Mesothelial cell of epicardium (in vitro differentiated cells): ENCODE measurements around the gene NRDC. TPM values are rescaled to one million over a fixed set of nuclear protein-coding genes. Genes with fewer than 3 reads are reported as not detected.
"Not testable (repeated sequence)": the region's sequence is repeated elsewhere in the genome, so short reads cannot be mapped to it uniquely, and the experiment has no call there.

Experiments
- DNase-seq, 2 experiments: peaks; one replicate each; pipeline ENCODE4 v3.0.0; 2021; ENCODE audit warnings: low spot score in 2 of 2; ENCODE audit not compliant: unreplicated experiment in 2 of 2
- H3K27ac Mint-ChIP-seq: 2 replicates; pipeline ENCODE4 v1.8.0; 2021; ENCODE audit warnings: mixed read lengths
- H3K27me3 Mint-ChIP-seq: 2 replicates; pipeline ENCODE4 v1.8.0; 2021; ENCODE audit warnings: low read depth, mixed read lengths
- H3K36me3 Mint-ChIP-seq: 2 replicates; pipeline ENCODE4 v1.8.0; 2021; ENCODE audit warnings: mixed read lengths
- H3K4me1 Mint-ChIP-seq: 2 replicates; pipeline ENCODE4 v1.8.0; 2021; ENCODE audit warnings: mixed read lengths
- H3K4me3 Mint-ChIP-seq: 2 replicates; pipeline ENCODE4 v1.8.0; 2021; ENCODE audit warnings: mild to moderate bottlenecking, moderate library complexity, mixed read lengths
- H3K9me3 Mint-ChIP-seq: 2 replicates; pipeline ENCODE4 v1.8.0; 2021; ENCODE audit warnings: mixed read lengths
- CTCF ChIP-seq: fragments of 200-600 bp; sonication (generic); IDR thresholded peaks from one replicate; pipeline ENCODE4 v1.5.0; 2021; ENCODE audit warnings: antibody characterized with exemption; ENCODE audit not compliant: unreplicated experiment
- total RNA-seq: library from RNA; stranded (reverse); gene quantifications from 3 replicates; pipeline ENCODE4 v1.2.1, GENCODE V29; 2021

The NRDC gene
- total RNA-seq, 1 donor from 2014 or later = 132 TPM

GRCh38 chr1:51901151-51901550 lies 22.6 kb upstream of the NRDC start:
- no peaks in the 10 kb centered on the region for H3K9me3 Mint-ChIP-seq
- no peaks in the 10 kb centered on the region for H3K36me3 Mint-ChIP-seq
- no peak for DNase-seq
- H3K4me3 Mint-ChIP-seq = no peak overlapping the region
- peaks cover 54% of the 10 kb centered on the region for H3K27me3 Mint-ChIP-seq
- TF ChIP-seq CTCF = no peak
- H3K4me1 Mint-ChIP-seq = peaks cover 6% of the 10 kb centered on the region
- H3K27ac Mint-ChIP-seq = no peak overlapping the region

- peaks cover 53% of the 10 kb centered on the region for H3K27me3 Mint-ChIP-seq
- no peak overlapping the region for H3K4me3 Mint-ChIP-seq
- TF ChIP-seq CTCF = no peak
- no peaks in the 10 kb centered on the region for H3K9me3 Mint-ChIP-seq
- no peaks in the 10 kb centered on the region for H3K36me3 Mint-ChIP-seq
- peaks cover 6% of the 10 kb centered on the region for H3K4me1 Mint-ChIP-seq
- no peak for DNase-seq
- H3K27ac Mint-ChIP-seq = no peak overlapping the region
Measured at GRCh38 chr1:51899022-51899421, 20.5 kb upstream of the NRDC start.

GRCh38 chr1:51898090-51898734 lies 19.7 kb upstream of the NRDC start:
- Mint-ChIP-seq H3K9me3 (no peaks in the 10 kb centered on the region), H3K36me3 (no peaks in the 10 kb centered on the region), H3K4me1 (peaks cover 6% of the 10 kb centered on the region), H3K27me3 (peaks cover 56% of the 10 kb centered on the region), H3K4me3 (no peak overlapping the region), H3K27ac (no peak overlapping the region)
- DNase-seq = no peak
- TF ChIP-seq CTCF = no peak

- Mint-ChIP-seq H3K27me3 (peaks cover 56% of the 10 kb centered on the region), H3K4me1 (peaks cover 6% of the 10 kb centered on the region), H3K27ac (no peak overlapping the region), H3K36me3 (no peaks in the 10 kb centered on the region), H3K9me3 (no peaks in the 10 kb centered on the region), H3K4me3 (no peak overlapping the region)
- no peak for DNase-seq
- no peak for TF ChIP-seq CTCF
Measured at GRCh38 chr1:51897699-51898031, 19.1 kb upstream of the NRDC start.

GRCh38 chr1:51894748-51895147 lies 16.2 kb upstream of the NRDC start:
- not testable (repeated sequence) for H3K4me1 Mint-ChIP-seq, H3K36me3 Mint-ChIP-seq, H3K4me3 Mint-ChIP-seq, DNase-seq, H3K27ac Mint-ChIP-seq, H3K9me3 Mint-ChIP-seq
- peaks cover 70% of the 10 kb centered on the region for H3K27me3 Mint-ChIP-seq

GRCh38 chr1:51878308-51878615 lies 265 bp downstream of the NRDC start:
- Mint-ChIP-seq H3K27ac (no peak overlapping the region), H3K4me3 (no peak overlapping the region), H3K9me3 (no peaks in the 10 kb centered on the region), H3K36me3 (peaks cover 4% of the 10 kb centered on the region), H3K4me1 (peaks cover 16% of the 10 kb centered on the region), H3K27me3 (peaks cover 20% of the 10 kb centered on the region)
- DNase-seq = no peak
- TF ChIP-seq CTCF = no peak
